CD4-positive, alpha-beta T cell (primary cell): ENCODE data around the gene AGER. TPM values are rescaled to one million over a fixed set of nuclear protein-coding genes. Genes with fewer than 3 reads are reported as not detected.

Source experiments
- ATAC-seq: fragments of 200-7000 bp; cut with Tn5 transposase; one replicate; pipeline ENCODE4 v1.10.0; 2022; ENCODE audit warnings: mild to moderate bottlenecking; ENCODE audit not compliant: poor library complexity
- CTCF ChIA-PET: fragments of 350-600 bp; sonication (Branson Sonifier 250); formaldehyde crosslinking; loops from one replicate; lab custom pipeline; 2021; ENCODE audit warnings: antibody characterized with exemption, inconsistent platforms; lab: Charles Lee
- POLR2A ChIA-PET: fragments of 350-600 bp; sonication (Branson Sonifier 250); formaldehyde crosslinking; loops from one replicate; lab custom pipeline; 2021; ENCODE audit warnings: antibody characterized with exemption, inconsistent platforms; lab: Charles Lee
- DNase-seq, 14 experiments: peaks; one replicate each; pipeline ENCODE4 v3.0.0-alpha.2; 2013 to 2020; ENCODE audit warnings: mixed read lengths in 2 of 14
- H3K27ac ChIP-seq, 2 donors: one replicate each; pipeline versions ENCODE4 v1.5.1 to v1.7.0; 2013; ENCODE audit warnings: low read length in 2 of 2, low read depth in 1 of 2, mild to moderate bottlenecking in 1 of 2
- H3K27me3 ChIP-seq, 2 experiments: 1 replicate in 1 of 2; 2 replicates in 1 of 2; pipeline versions ENCODE4 v1.6.1 to v1.7.0; 2013; ENCODE audit warnings: low read length in 2 of 2, control low read depth in 1 of 2, mild to moderate bottlenecking in 1 of 2, moderate library complexity in 1 of 2; ENCODE audit not compliant: insufficient read depth in 2 of 2, control insufficient read depth in 1 of 2
- H3K36me3 ChIP-seq: one replicate; pipeline ENCODE4 v1.6.1; 2013; ENCODE audit warnings: low read length, control low read depth; ENCODE audit not compliant: insufficient read depth
- H3K4me1 ChIP-seq: one replicate; pipeline ENCODE4 v1.6.1; 2013; ENCODE audit warnings: low read length, control low read depth; ENCODE audit not compliant: insufficient read depth
- H3K4me3 ChIP-seq: one replicate; pipeline ENCODE4 v1.5.1; 2013; ENCODE audit warnings: mild to moderate bottlenecking, low read length, moderate library complexity
- H3K9me3 ChIP-seq, 2 experiments: 1 replicate in 1 of 2; 2 replicates in 1 of 2; pipeline versions ENCODE4 v1.6.1 to v1.7.0; 2013; ENCODE audit warnings: low read length in 2 of 2, mild to moderate bottlenecking in 2 of 2, control low read depth in 1 of 2, moderate library complexity in 1 of 2; ENCODE audit not compliant: control insufficient read depth in 1 of 2, insufficient read depth in 1 of 2
- H3K27ac Mint-ChIP-seq: one replicate; pipeline ENCODE4 v1.8.0; 2020; ENCODE audit warnings: mixed read lengths
- H3K27me3 Mint-ChIP-seq: one replicate; pipeline ENCODE4 v1.8.0; 2021; ENCODE audit warnings: mixed read lengths
- H3K36me3 Mint-ChIP-seq: one replicate; pipeline ENCODE4 v1.8.0; 2021; ENCODE audit warnings: low read depth, mixed read lengths
- H3K4me1 Mint-ChIP-seq: one replicate; pipeline ENCODE4 v1.8.0; 2021; ENCODE audit warnings: low read depth, mixed read lengths
- H3K4me3 Mint-ChIP-seq: one replicate; pipeline ENCODE4 v1.8.0; 2020; ENCODE audit warnings: mild to moderate bottlenecking, mixed read lengths
- H3K9me3 Mint-ChIP-seq: one replicate; pipeline ENCODE4 v1.8.0; 2020; ENCODE audit warnings: mixed read lengths
- CTCF ChIP-seq: fragments of 200-600 bp; IDR thresholded peaks from one replicate; pipeline ENCODE4 v1.8.0; 2022; ENCODE audit warnings: antibody characterized with exemption, mild to moderate bottlenecking
- intact Hi-C, 2 experiments: fragments of 100-400 bp; cut with DNase I in 1 of 2; cut with micrococcal nuclease in 1 of 2; formaldehyde crosslinking; loops; one replicate each; pipeline versions ENCODE4 v1.15.1 to v1.9.0; 2023 to 2025; cut with DNase I, micrococcal nuclease
- total RNA-seq, 174 experiments: library from RNA in 2 of 174; stranded (reverse) in 2 of 174; gene quantifications; one replicate each; pipeline ENCODE4 v1.2.3 and lab custom pipeline; 2021 to 2026

The AGER gene
- total RNA-seq, 2 experiments from 2014 or later, result 23.5 to 27.0 TPM

- no peaks in the 10 kb centered on the region for H3K27me3 ChIP-seq
- peaks cover 54% of the 10 kb centered on the region for H3K36me3 Mint-ChIP-seq
- H3K27me3 Mint-ChIP-seq, result no peaks in the 10 kb centered on the region
- peaks cover 47% of the 10 kb centered on the region for H3K36me3 ChIP-seq
- H3K4me3 Mint-ChIP-seq, result no peak overlapping the region
- no peak overlapping the region for H3K27ac ChIP-seq
- POLR2A ChIA-PET, result interaction anchor here (1.1 kb wide), 1 partner anchor 25 kb away, joined by 3 read pairs; the partner anchor contains the start of gene GPSM3
- no peaks in the 10 kb centered on the region for H3K4me1 ChIP-seq
- no peak for TF ChIP-seq CTCF
- intact Hi-C loops, result no loop called here
- no peaks in the 10 kb centered on the region for H3K9me3 Mint-ChIP-seq
- H3K4me1 Mint-ChIP-seq, result peaks cover 16% of the 10 kb centered on the region
- no peak overlapping the region for H3K4me3 ChIP-seq
- ATAC-seq, result no peak
- DNase-seq, result peak in 1 of 14 experiments; percentile 17
- CTCF ChIA-PET, result no interaction called here
- H3K27ac Mint-ChIP-seq, result no peak overlapping the region
- H3K9me3 ChIP-seq, result no peaks in the 10 kb centered on the region
These were observed 16.8 kb downstream of the AGER start for GRCh38 chr6:32167154-32167760.

- no peaks in the 10 kb centered on the region for H3K4me1 ChIP-seq
- no peaks in the 10 kb centered on the region for H3K27me3 Mint-ChIP-seq
- H3K27me3 ChIP-seq, result no peaks in the 10 kb centered on the region
- DNase-seq (peak in 2 of 14 experiments; percentile 7 to 34), ATAC-seq (no peak)
- no peak overlapping the region for H3K27ac ChIP-seq
- H3K9me3 ChIP-seq, result no peaks in the 10 kb centered on the region
- peaks cover 15% of the 10 kb centered on the region for H3K4me1 Mint-ChIP-seq
- ChIA-PET CTCF (no interaction called here), POLR2A (interaction anchor here (1.1 kb wide), 1 partner anchor 26 kb away, joined by 3 read pairs; the partner anchor contains the start of gene GPSM3)
- H3K9me3 Mint-ChIP-seq, result no peaks in the 10 kb centered on the region
- H3K36me3 Mint-ChIP-seq, result peaks cover 54% of the 10 kb centered on the region
- H3K27ac Mint-ChIP-seq, result no peak overlapping the region
- intact Hi-C loops, result no loop called here
- no peak overlapping the region for H3K4me3 Mint-ChIP-seq
- H3K4me3 ChIP-seq, result no peak overlapping the region
- peaks cover 47% of the 10 kb centered on the region for H3K36me3 ChIP-seq
- no peak for TF ChIP-seq CTCF
These were observed 17.5 kb downstream of the AGER start for GRCh38 chr6:32166411-32167061.

- no peak within 1 kb of the TSS for H3K4me3 Mint-ChIP-seq
These were observed 19.8 kb downstream of the AGER start, which contains the start of gene EGFL8 for GRCh38 chr6:32164295-32164694. Gene EGFL8 (plus strand): TSS chr6:32164595. CDS start chr6:32166166, 1,571 bp downstream.

More at GRCh38 chr6:32164295-32164694, 19.8 kb downstream of the AGER start, which contains the start of gene EGFL8:
- CTCF ChIA-PET, result no interaction called here
- intact Hi-C loops, result no loop called here
- peaks cover 37% of the 10 kb centered on the region for H3K36me3 Mint-ChIP-seq
- Histone ChIP-seq H3K9me3 (no peaks in the 10 kb centered on the region), H3K27ac (no peak within 1 kb of the TSS), H3K4me3 (no peak within 1 kb of the TSS), H3K36me3 (peaks cover 33% of the 10 kb centered on the region), H3K27me3 (no peaks in the 10 kb centered on the region), H3K4me1 (no peaks in the 10 kb centered on the region)
- DNase-seq (no peak), ATAC-seq (no peak)
- H3K4me1 Mint-ChIP-seq, result no peaks in the 10 kb centered on the region
- no peaks in the 10 kb centered on the region for H3K27me3 Mint-ChIP-seq
- H3K27ac Mint-ChIP-seq, result no peak within 1 kb of the TSS
- no peaks in the 10 kb centered on the region for H3K9me3 Mint-ChIP-seq
- POLR2A ChIA-PET, result interaction anchor here (0.8 to 1.1 kb wide), 3 partner anchors 10 to 28 kb away, joined by 3 read pairs; partner anchors contain the start of genes GPSM3 and PBX2
- TF ChIP-seq CTCF, result no peak
